ENCODE results near the gene SLC12A8. TPM values are rescaled to one million over a fixed set of nuclear protein-coding genes. Genes with fewer than 3 reads are reported as not detected.

Gene SLC12A8
- total RNA-seq, 1 donor from 2014 or later, result 0.51 TPM

- no peak for DNase-seq (ENCODE audit: low spot score)
- intact Hi-C loops (cut with DNase I), result no loop called here
These were observed 142.4 kb downstream of the SLC12A8 start for GRCh38 chr3:125069968-125070745.

- no peak for DNase-seq (ENCODE audit: low spot score)
- intact Hi-C loops (cut with DNase I), result no loop called here
These were observed 143.1 kb downstream of the SLC12A8 start for GRCh38 chr3:125069452-125069851.

GRCh38 chr3:125068265-125068664 is 144.3 kb downstream of the SLC12A8 start:
- intact Hi-C loops (cut with DNase I), result no loop called here

GRCh38 chr3:125067225-125067624 is 145.3 kb downstream of the SLC12A8 start:
- no peak for DNase-seq (ENCODE audit: low spot score)
- intact Hi-C loops (cut with DNase I), result no loop called here

More at GRCh38 chr3:125068265-125068664, 144.3 kb downstream of the SLC12A8 start:
- DNase-seq (ENCODE audit: low spot score), result no peak

GRCh38 chr3:125062904-125063618 is 149.5 kb downstream of the SLC12A8 start:
- intact Hi-C loops (cut with DNase I), result no loop called here

GRCh38 chr3:125061646-125062045 is 150.9 kb downstream of the SLC12A8 start:
- intact Hi-C loops (cut with DNase I), result no loop called here
- DNase-seq (ENCODE audit: low spot score), result no peak

More at GRCh38 chr3:125062904-125063618, 149.5 kb downstream of the SLC12A8 start:
- DNase-seq (ENCODE audit: low spot score), result no peak

GRCh38 chr3:125061170-125061569 is 151.4 kb downstream of the SLC12A8 start:
- intact Hi-C loops (cut with DNase I), result no loop called here
- no peak for DNase-seq (ENCODE audit: low spot score)

GRCh38 chr3:125059488-125060245 is 152.9 kb downstream of the SLC12A8 start:
- no peak for DNase-seq (ENCODE audit: low spot score)
- intact Hi-C loops (cut with DNase I), result loop anchor here (10.0 kb wide), 2 partner anchors 275 to 315 kb away; partner anchors contain the start of gene ZNF148

GRCh38 chr3:125058959-125059358 is 153.6 kb downstream of the SLC12A8 start:
- intact Hi-C loops (cut with DNase I), result loop anchor here (10.0 kb wide), 2 partner anchors 274 to 316 kb away; partner anchors contain the start of gene ZNF148
- DNase-seq (ENCODE audit: low spot score), result no peak

GRCh38 chr3:125058529-125058928 is 154.0 kb downstream of the SLC12A8 start:
- DNase-seq (ENCODE audit: low spot score), result no peak
- intact Hi-C loops (cut with DNase I), result loop anchor here (10.0 kb wide), 2 partner anchors 274 to 316 kb away; partner anchors contain the start of gene ZNF148

GRCh38 chr3:125057186-125057850 is 155.2 kb downstream of the SLC12A8 start:
- intact Hi-C loops (cut with DNase I), result loop anchor here (10.0 kb wide), 2 partner anchors 273 to 317 kb away; partner anchors contain the start of gene ZNF148

GRCh38 chr3:125055913-125056745 is 156.4 kb downstream of the SLC12A8 start, which contains the start of gene HEG1:
TSS of gene HEG1 (minus strand) at chr3:125055997. CDS start at chr3:125055890, 107 bp downstream.
- peak; percentile 94 for DNase-seq (ENCODE audit: low spot score)
- intact Hi-C loops (cut with DNase I), result loop anchor here (2.0 to 10.0 kb wide), 4 partner anchors 31 to 319 kb away; partner anchors contain the start of gene ZNF148

More at GRCh38 chr3:125057186-125057850, 155.2 kb downstream of the SLC12A8 start:
- no peak for DNase-seq (ENCODE audit: low spot score)

GRCh38 chr3:125055331-125055912 is 157.1 kb downstream of the SLC12A8 start:
- intact Hi-C loops (cut with DNase I), result loop anchor here (2.0 to 10.0 kb wide), 4 partner anchors 31 to 319 kb away; partner anchors contain the start of gene ZNF148
- no peak for DNase-seq (ENCODE audit: low spot score)

GRCh38 chr3:125054449-125055329 is 157.9 kb downstream of the SLC12A8 start:
- DNase-seq (ENCODE audit: low spot score), result no peak
- intact Hi-C loops (cut with DNase I), result loop anchor here (2.0 to 10.0 kb wide), 4 partner anchors 30 to 320 kb away; partner anchors contain the start of gene ZNF148

- intact Hi-C loops (cut with DNase I), result loop anchor here (2.0 to 10.0 kb wide), 4 partner anchors 29 to 321 kb away; partner anchors contain the start of gene ZNF148
These were observed 158.5 kb downstream of the SLC12A8 start for GRCh38 chr3:125054062-125054448.

GRCh38 chr3:125053304-125053699 is 159.2 kb downstream of the SLC12A8 start:
- intact Hi-C loops (cut with DNase I), result loop anchor here (10.0 kb wide), 2 partner anchors 269 to 321 kb away; partner anchors contain the start of gene ZNF148
- DNase-seq (ENCODE audit: low spot score), result no peak

More at GRCh38 chr3:125054062-125054448, 158.5 kb downstream of the SLC12A8 start:
- DNase-seq (ENCODE audit: low spot score), result no peak
